ENCODE results near the gene FAM180B.

DNA sequence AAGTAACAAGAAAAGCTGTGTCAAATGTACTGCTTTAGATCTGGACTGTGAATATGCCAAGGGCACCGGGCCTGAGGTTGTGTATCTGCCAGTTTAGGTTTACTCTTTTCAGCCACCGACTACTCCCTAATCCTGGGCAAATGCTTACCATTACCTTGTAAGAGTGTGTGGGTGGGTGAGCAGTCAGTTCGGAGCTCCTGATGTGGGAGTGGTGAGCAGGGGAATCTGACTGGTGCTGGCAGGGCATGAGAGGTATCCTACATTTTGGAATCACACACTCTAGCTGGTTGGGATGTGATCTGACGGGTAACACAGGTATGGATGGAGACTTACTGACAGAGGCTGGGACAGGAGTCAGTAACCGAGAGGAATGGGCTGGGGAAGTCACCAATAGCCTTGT is 2.6 kb upstream of the FAM180B start:
- TF ChIP-seq EZH2phosphoT487 (conservative IDR thresholded peaks at IDR 0.05; ENCODE audit: low read length), result no peak
- TF ChIP-seq, protein P1, sequence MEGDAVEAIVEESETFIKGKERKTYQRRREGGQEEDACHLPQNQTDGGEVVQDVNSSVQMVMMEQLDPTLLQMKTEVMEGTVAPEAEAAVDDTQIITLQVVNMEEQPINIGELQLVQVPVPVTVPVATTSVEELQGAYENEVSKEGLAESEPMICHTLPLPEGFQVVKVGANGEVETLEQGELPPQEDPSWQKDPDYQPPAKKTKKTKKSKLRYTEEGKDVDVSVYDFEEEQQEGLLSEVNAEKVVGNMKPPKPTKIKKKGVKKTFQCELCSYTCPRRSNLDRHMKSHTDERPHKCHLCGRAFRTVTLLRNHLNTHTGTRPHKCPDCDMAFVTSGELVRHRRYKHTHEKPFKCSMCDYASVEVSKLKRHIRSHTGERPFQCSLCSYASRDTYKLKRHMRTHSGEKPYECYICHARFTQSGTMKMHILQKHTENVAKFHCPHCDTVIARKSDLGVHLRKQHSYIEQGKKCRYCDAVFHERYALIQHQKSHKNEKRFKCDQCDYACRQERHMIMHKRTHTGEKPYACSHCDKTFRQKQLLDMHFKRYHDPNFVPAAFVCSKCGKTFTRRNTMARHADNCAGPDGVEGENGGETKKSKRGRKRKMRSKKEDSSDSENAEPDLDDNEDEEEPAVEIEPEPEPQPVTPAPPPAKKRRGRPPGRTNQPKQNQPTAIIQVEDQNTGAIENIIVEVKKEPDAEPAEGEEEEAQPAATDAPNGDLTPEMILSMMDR (IDR thresholded peaks at IDR 0.05; ENCODE audit: insufficient read depth, low read length, poor library complexity, severe bottlenecking), result no peak
